GM12872 (cell line): ENCODE data around the gene RFK.

Source experiments
- TF ChIP-seq, protein P1 (sequence below): IDR thresholded peaks from 3 replicates; pipeline ENCODE4 v1.5.1; 2011; ENCODE audit warnings: low read depth, mild to moderate bottlenecking, low read length, moderate library complexity; ENCODE audit not compliant: insufficient read depth

The RFK gene

DNA sequence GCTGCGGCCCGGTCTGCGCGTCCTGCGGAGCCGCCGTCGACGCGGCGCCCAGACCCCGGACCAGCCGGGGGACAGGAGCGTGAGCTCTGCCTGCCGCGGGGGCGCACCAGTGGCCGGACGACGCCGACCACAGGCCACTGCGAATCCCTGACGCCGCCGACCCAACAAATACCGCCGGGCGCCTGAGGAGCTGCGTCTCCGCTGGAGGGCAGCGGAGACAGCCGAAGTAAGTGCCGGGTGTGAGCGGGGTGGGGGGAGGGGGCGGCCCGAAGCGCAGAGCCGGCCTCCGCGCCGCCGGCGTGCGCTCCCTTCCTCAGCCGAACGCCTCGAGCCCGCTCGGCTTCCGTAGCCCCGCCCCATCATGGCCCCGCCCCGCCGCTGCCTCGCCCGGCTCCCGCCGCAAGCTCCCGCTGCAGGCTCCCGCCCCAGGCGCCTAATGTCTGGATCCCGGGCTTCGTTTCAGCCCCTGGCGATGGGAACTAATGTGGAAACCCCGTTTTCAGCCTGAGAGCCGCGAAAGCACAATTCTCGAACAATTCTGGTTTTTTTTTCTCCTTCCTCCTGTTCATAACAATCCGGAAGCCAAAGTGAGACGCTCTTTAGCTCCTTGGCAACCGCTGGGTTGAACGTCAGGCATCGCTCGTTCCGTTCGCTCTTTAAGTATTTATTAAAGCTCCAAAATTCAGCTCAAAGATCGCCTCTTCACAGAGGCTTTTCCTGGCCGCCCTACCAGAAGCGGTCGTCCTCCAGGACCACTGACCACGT, at the start of gene RFK:
RFK (minus strand) TSS at position 232 of the 765 bp plus-strand sequence. CDS start 255 bp downstream, outside the sequence.
- TF ChIP-seq, protein P1, sequence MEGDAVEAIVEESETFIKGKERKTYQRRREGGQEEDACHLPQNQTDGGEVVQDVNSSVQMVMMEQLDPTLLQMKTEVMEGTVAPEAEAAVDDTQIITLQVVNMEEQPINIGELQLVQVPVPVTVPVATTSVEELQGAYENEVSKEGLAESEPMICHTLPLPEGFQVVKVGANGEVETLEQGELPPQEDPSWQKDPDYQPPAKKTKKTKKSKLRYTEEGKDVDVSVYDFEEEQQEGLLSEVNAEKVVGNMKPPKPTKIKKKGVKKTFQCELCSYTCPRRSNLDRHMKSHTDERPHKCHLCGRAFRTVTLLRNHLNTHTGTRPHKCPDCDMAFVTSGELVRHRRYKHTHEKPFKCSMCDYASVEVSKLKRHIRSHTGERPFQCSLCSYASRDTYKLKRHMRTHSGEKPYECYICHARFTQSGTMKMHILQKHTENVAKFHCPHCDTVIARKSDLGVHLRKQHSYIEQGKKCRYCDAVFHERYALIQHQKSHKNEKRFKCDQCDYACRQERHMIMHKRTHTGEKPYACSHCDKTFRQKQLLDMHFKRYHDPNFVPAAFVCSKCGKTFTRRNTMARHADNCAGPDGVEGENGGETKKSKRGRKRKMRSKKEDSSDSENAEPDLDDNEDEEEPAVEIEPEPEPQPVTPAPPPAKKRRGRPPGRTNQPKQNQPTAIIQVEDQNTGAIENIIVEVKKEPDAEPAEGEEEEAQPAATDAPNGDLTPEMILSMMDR, result peak; percentile 33; the same call in 2 of the 3 replicates

DNA sequence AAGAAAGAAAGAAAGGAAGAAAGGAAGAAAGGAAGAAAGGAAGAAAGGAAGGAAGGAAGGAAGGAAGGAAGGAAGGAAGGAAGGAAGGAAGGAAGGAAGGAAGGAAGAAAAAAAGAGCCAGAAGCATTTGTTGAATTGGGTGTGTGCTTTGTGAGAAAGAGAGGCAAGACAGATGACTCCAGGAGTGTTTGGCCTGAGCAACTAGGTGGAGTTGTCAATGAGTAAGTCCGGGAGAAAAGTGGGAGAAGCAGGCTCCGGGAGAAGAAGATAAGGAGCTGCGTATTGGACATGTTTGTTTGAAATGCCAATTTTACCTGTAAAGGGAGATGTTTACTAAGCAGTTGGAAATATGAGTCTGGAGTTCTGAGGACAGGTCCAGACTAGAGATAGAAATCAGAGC, 49.7 kb upstream of the RFK start:
- TF ChIP-seq, protein P1, result no peak

DNA sequence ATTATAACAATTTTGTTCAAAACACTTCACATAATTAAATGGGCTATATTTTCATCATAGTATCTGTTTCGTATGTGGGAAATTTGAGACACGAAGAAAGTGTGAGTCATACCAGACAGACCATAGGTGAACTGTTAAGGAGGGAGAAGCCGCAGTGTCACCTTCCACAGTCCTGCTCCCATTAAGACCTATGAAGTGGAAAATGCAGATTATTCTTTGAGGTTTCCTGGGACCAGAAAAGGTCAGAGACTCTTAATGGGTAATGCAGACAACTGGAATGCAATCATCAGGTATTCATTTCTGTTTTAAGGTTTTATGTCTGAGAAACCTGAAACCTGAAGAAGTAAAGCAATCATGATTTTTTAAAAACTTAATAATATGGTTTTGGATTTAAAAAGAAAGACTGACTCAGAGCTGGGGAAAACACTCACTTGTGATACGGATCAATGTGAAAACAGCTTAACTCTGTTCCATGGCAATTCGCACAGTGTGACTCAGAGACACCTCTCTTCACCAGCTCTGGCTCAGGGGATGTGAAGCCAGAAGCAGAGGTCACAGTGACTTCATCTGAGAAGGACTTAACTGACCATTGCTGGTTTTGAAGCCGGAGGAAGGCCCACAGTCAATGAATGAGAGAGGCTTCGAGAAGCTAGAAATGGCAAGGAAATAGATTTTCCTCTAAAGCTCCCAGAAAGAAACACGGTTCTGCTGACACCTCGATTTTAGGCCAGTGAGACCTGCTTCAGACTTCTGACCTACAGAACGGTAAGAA, 47.5 kb upstream of the RFK start:
- TF ChIP-seq, protein P1, result no peak

DNA sequence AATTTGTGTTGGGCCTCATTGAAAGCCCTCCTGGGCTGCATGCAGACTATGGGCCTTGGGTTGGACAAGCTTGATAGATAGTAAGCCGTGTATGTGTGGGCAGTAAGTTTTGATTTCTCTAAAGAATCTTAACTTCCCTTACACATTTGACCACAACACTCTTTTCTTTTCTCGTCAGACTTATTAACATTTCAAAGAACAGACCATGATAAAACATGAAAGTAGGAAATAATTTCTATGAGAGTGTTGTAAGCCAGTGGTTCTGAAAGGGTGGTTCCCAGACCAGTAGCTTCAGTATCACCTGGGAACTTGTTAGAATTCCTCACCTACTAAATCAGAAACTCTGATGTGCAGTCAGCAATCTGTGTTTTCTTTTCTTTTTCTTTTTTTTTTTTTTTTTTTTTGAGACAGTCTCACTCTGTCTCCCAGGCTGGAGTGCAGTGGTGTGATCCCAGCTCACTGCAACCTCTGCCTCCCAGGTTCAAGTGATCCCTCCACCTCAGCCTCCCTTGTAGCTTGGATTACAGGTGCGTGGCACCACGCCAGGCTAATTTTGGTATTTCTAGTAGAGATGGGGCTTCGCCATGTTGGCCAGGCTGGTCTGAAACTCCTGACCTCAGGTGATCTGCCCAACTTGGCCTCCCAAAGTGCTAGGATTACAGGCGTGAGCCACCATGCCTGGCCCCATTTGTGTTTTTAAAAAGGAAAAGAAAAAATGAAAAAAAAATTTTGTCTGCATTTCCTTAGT, 44.8 kb upstream of the RFK start:
- TF ChIP-seq, protein P1, result no peak

DNA sequence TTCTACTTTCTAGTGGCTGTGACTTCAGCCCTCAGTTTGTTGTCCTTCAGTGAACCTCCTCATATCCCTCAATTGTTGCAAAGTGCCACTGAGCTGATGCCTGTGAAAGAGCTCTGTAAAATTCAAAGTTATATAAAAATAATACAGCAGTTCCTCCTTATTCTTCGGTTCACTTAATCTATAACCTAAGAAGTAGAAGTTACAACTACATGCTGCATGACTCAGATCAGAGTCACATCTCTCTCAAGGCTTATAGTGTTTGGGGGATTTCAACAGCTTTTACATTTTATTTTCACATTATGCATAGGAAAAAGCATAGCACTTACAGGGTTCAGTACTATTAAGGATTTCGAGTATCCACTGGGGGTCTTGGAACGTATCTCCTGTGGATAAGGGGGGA, 39.6 kb upstream of the RFK start:
- TF ChIP-seq, protein P1, result no peak

DNA sequence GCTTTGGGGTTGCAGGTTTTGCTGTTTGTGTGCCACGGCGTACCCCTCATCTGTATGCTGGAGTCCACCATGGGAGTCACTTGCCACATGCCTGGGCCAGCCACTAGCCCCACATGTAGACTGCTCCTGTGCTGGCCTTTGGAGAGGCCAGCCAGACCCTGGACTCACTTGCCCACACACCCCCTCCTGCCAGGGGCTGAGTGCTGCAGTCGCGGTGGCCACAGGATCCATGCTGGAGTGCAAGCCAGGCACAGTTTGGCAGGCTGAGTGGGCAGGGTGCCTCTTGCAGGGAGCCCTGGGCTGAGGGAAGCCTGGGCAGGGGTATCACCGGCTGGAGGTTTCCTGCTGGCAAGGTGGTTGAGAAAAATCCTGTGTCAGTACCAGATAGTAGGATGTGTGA, 39.2 kb upstream of the RFK start:
- TF ChIP-seq, protein P1, result no peak

DNA sequence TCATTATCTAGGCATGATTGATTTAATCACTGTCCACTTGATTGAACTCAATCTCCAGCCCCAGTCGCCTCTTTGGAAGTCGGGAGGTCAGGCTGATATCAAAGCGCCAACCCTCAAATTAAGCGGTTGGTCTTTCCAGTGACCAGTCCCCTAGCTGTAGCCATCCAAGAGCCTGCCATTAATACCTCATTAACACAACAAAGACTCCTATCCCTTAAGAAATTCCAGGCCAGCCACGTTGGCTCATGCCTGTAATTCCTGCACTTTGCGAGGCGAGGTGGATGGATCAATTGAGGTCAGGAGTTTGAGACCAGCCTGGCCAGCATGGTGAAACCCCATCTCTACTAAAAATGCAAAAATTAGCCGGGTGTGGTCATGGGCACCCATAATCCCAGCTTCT, 37.4 kb upstream of the RFK start:
- TF ChIP-seq, protein P1, result no peak
